GM23338 (cell line): Measurements from ENCODE around the gene SCYGR8. TPM values are rescaled to one million over a fixed set of nuclear protein-coding genes. Genes with fewer than 3 reads are reported as not detected.
A peak's percentile ranks its signal among the peaks of the same experiment; 100 is the strongest.

ENCODE experiments used
- ATAC-seq: fragments of 200-7000 bp; cut with Tn5 transposase; 3 replicates; pipeline ENCODE4 v1.9.1; 2020
- DNase-seq: peaks from one replicate; pipeline ENCODE4 v3.0.0-alpha.2; 2015; ENCODE audit warnings: low spot score
- H2AFZ ChIP-seq: fragments of 200-600 bp; sonication (generic); 2 replicates; pipeline ENCODE4 v1.8.0; 2016; ENCODE audit warnings: antibody characterized with exemption, mild to moderate bottlenecking, moderate library complexity
- H3F3A ChIP-seq: fragments of 200-600 bp; sonication (generic); replicated peaks from 2 replicates; pipeline ENCODE4 v1.8.0; 2017; ENCODE audit warnings: antibody characterized with exemption, mixed run types, low read depth
- H3K27ac ChIP-seq: fragments of 200-600 bp; sonication (generic); 2 replicates; pipeline ENCODE4 v1.6.1; 2016; ENCODE audit warnings: low read depth
- H3K27me3 ChIP-seq: fragments of 200-600 bp; sonication (generic); 2 replicates; pipeline ENCODE4 v1.8.0; 2016; ENCODE audit warnings: mild to moderate bottlenecking, mixed run types, moderate library complexity; ENCODE audit not compliant: insufficient read depth
- H3K36me3 ChIP-seq: fragments of 200-600 bp; sonication (generic); 2 replicates; pipeline ENCODE4 v1.8.0; 2016; ENCODE audit warnings: mild to moderate bottlenecking; ENCODE audit not compliant: insufficient read depth
- H3K4me1 ChIP-seq: fragments of 200-600 bp; sonication (generic); 2 replicates; pipeline ENCODE4 v1.8.0; 2016; ENCODE audit warnings: mild to moderate bottlenecking, moderate library complexity; ENCODE audit not compliant: insufficient read depth
- H3K4me2 ChIP-seq: fragments of 200-600 bp; sonication (generic); 2 replicates; pipeline ENCODE4 v1.7.1; 2017; ENCODE audit warnings: mixed run types
- H3K4me3 ChIP-seq: fragments of 200-600 bp; sonication (generic); 2 replicates; pipeline ENCODE4 v1.6.1; 2016; ENCODE audit warnings: mixed run types
- H3K79me2 ChIP-seq: fragments of 200-600 bp; sonication (generic); replicated peaks from 2 replicates; pipeline ENCODE4 v1.8.0; 2017; ENCODE audit warnings: mild to moderate bottlenecking; ENCODE audit not compliant: insufficient read depth
- H3K9me2 ChIP-seq: fragments of 200-600 bp; sonication (generic); 2 replicates; pipeline ENCODE4 v1.8.0; 2017; ENCODE audit not compliant: insufficient read depth
- H4K20me1 ChIP-seq: fragments of 200-600 bp; sonication (generic); replicated peaks from 2 replicates; pipeline ENCODE4 v1.8.0; 2017; ENCODE audit warnings: mild to moderate bottlenecking; ENCODE audit not compliant: insufficient read depth
- H3K27ac Mint-ChIP-seq: 2 replicates; pipeline ENCODE4 v1.8.0; 2020; ENCODE audit warnings: inconsistent platforms, mild to moderate bottlenecking, moderate library complexity, mixed read lengths
- H3K27me3 Mint-ChIP-seq: 3 replicates; pipeline ENCODE4 v1.8.0; 2022; ENCODE audit warnings: low read depth, mild to moderate bottlenecking, moderate library complexity, mixed read lengths, inconsistent platforms; ENCODE audit not compliant: insufficient read depth, poor library complexity
- H3K36me3 Mint-ChIP-seq: 3 replicates; pipeline ENCODE4 v1.8.0; 2021; ENCODE audit warnings: low read depth, mild to moderate bottlenecking, inconsistent platforms, moderate library complexity, mixed read lengths
- H3K4me1 Mint-ChIP-seq: 3 replicates; pipeline ENCODE4 v1.8.0; 2020; ENCODE audit warnings: mild to moderate bottlenecking, inconsistent platforms, mixed read lengths
- H3K4me3 Mint-ChIP-seq: 3 replicates; pipeline ENCODE4 v1.8.0; 2021; ENCODE audit warnings: moderate library complexity, mild to moderate bottlenecking, inconsistent platforms, mixed read lengths
- H3K9me3 Mint-ChIP-seq: 3 replicates; pipeline ENCODE4 v1.8.0; 2020; ENCODE audit warnings: moderate library complexity, mild to moderate bottlenecking, inconsistent platforms, mixed read lengths
- CREB1 ChIP-seq: fragments of 250-450 bp; sonication (Bioruptor Pico); IDR thresholded peaks from 2 replicates; pipeline ENCODE4 v1.5.0; 2020; ENCODE audit warnings: low read depth, mild to moderate bottlenecking, moderate library complexity
- CTCF ChIP-seq, 2 experiments: fragments of 200-600 bp in 1 of 2; sonication (generic) in 1 of 2; conservative IDR thresholded peaks; 2 replicates each; pipeline versions ENCODE4 v1.5.1 to v1.6.1; 2016 to 2017; ENCODE audit warnings: antibody characterized with exemption in 2 of 2, low read depth in 2 of 2, mild to moderate bottlenecking in 2 of 2, moderate library complexity in 1 of 2
- ETS1 ChIP-seq: IDR thresholded peaks from 2 replicates; pipeline ENCODE4 v1.6.1; 2016; ENCODE audit warnings: antibody characterized with exemption
- NANOG ChIP-seq: IDR thresholded peaks from 2 replicates; pipeline ENCODE4 v1.6.1; 2016; ENCODE audit warnings: antibody characterized with exemption, borderline replicate concordance
- STAT1 ChIP-seq: IDR thresholded peaks from one replicate; pipeline ENCODE4 v1.6.1; 2016; ENCODE audit warnings: antibody characterized with exemption; ENCODE audit not compliant: unreplicated experiment
- ZNF114 ChIP-seq: fragments of 250-450 bp; sonication (Bioruptor Pico); IDR thresholded peaks from 2 replicates; pipeline ENCODE4 v1.5.0; 2020; ENCODE audit warnings: mild to moderate bottlenecking, moderate library complexity
- polyA plus RNA-seq: library from polyadenylated mRNA; unstranded; fragments of >200 nt; fragmentation: Nextera tagmentation; extraction: Ambion mirVana; gene quantifications from 2 replicates; pipeline ENCODE4 v1.2.1, GENCODE V29; 2016
- total RNA-seq: library from RNA; depleted of rRNA; stranded (reverse); fragments of >200 nt; shearing (Covaris generic); gene quantifications from 2 replicates; pipeline ENCODE4 v1.2.3, GENCODE V29; 2014
- TF ChIP-seq, protein P1 (sequence below): fragments of 250-450 bp; sonication (Bioruptor Pico); IDR thresholded peaks from 2 replicates; pipeline ENCODE4 v1.5.0; 2020; ENCODE audit warnings: mild to moderate bottlenecking, moderate library complexity

SCYGR8 gene
- total and polyA plus RNA-seq, 2 experiments from 2014 or later, result not detected

GRCh38 chr2:227772197-227772661, 26.5 kb downstream of the SCYGR8 start:
- H3K27me3 ChIP-seq, result no peaks in the 10 kb centered on the region
- H2AFZ ChIP-seq, result peak overlapping the region; percentile 81; the same call in 1 of the 2 replicates
- no peaks in the 10 kb centered on the region for H3F3A ChIP-seq
- Mint-ChIP-seq H3K9me3 (peaks cover 2% of the 10 kb centered on the region; the same call in 2 of the 3 replicates), H3K36me3 (no peaks in the 10 kb centered on the region), H3K4me1 (peaks cover 16% of the 10 kb centered on the region), H3K27me3 (peaks cover 4% of the 10 kb centered on the region), H3K27ac (no peak overlapping the region), H3K4me3 (no peak overlapping the region)
- H3K4me3 ChIP-seq, result no peak overlapping the region
- no peak overlapping the region for H3K4me2 ChIP-seq
- H3K79me2 ChIP-seq, result no peaks in the 10 kb centered on the region
- DNase-seq (peak; percentile 15), ATAC-seq (no peak)
- H3K9me2 ChIP-seq, result no peaks in the 10 kb centered on the region
- H3K27ac ChIP-seq, result no peak overlapping the region
- peaks cover 17% of the 10 kb centered on the region for H3K4me1 ChIP-seq
- TF ChIP-seq, protein P1, sequence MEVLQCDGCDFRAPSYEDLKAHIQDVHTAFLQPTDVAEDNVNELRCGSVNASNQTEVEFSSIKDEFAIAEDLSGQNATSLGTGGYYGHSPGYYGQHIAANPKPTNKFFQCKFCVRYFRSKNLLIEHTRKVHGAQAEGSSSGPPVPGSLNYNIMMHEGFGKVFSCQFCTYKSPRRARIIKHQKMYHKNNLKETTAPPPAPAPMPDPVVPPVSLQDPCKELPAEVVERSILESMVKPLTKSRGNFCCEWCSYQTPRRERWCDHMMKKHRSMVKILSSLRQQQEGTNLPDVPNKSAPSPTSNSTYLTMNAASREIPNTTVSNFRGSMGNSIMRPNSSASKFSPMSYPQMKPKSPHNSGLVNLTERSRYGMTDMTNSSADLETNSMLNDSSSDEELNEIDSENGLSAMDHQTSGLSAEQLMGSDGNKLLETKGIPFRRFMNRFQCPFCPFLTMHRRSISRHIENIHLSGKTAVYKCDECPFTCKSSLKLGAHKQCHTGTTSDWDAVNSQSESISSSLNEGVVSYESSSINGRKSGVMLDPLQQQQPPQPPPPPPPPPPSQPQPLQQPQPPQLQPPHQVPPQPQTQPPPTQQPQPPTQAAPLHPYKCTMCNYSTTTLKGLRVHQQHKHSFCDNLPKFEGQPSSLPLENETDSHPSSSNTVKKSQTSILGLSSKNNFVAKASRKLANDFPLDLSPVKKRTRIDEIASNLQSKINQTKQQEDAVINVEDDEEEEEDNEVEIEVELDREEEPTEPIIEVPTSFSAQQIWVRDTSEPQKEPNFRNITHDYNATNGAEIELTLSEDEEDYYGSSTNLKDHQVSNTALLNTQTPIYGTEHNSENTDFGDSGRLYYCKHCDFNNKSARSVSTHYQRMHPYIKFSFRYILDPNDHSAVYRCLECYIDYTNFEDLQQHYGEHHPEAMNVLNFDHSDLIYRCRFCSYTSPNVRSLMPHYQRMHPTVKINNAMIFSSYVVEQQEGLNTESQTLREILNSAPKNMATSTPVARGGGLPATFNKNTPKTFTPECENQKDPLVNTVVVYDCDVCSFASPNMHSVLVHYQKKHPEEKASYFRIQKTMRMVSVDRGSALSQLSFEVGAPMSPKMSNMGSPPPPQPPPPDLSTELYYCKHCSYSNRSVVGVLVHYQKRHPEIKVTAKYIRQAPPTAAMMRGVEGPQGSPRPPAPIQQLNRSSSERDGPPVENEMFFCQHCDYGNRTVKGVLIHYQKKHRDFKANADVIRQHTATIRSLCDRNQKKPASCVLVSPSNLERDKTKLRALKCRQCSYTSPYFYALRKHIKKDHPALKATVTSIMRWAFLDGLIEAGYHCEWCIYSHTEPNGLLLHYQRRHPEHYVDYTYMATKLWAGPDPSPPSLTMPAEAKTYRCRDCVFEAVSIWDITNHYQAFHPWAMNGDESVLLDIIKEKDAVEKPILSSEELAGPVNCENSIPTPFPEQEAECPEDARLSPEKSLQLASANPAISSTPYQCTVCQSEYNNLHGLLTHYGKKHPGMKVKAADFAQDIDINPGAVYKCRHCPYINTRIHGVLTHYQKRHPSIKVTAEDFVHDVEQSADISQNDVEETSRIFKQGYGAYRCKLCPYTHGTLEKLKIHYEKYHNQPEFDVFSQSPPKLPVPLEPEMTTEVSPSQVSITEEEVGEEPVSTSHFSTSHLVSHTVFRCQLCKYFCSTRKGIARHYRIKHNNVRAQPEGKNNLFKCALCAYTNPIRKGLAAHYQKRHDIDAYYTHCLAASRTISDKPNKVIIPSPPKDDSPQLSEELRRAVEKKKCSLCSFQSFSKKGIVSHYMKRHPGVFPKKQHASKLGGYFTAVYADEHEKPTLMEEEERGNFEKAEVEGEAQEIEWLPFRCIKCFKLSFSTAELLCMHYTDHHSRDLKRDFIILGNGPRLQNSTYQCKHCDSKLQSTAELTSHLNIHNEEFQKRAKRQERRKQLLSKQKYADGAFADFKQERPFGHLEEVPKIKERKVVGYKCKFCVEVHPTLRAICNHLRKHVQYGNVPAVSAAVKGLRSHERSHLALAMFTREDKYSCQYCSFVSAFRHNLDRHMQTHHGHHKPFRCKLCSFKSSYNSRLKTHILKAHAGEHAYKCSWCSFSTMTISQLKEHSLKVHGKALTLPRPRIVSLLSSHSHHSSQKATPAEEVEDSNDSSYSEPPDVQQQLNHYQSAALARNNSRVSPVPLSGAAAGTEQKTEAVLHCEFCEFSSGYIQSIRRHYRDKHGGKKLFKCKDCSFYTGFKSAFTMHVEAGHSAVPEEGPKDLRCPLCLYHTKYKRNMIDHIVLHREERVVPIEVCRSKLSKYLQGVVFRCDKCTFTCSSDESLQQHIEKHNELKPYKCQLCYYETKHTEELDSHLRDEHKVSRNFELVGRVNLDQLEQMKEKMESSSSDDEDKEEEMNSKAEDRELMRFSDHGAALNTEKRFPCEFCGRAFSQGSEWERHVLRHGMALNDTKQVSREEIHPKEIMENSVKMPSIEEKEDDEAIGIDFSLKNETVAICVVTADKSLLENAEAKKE (CRISPR knock-in tag), result no peak
- TF ChIP-seq CTCF (conservative IDR thresholded peaks at IDR 0.05; ENCODE audit: low read depth in 2 of 2) (no peak), NANOG (no peak), ETS1 (no peak), CREB1 (CRISPR knock-in tag) (no peak), ZNF114 (no peak), STAT1 (no peak)
- H3K36me3 ChIP-seq, result no peaks in the 10 kb centered on the region
- no peaks in the 10 kb centered on the region for H4K20me1 ChIP-seq
